ENCODE results near the gene CNBD2. TPM values are rescaled to one million over a fixed set of nuclear protein-coding genes. Genes with fewer than 3 reads are reported as not detected.

CNBD2 gene
- 1 to 10 TPM; 3.7 to 6.2 (median 4.4) TPM for total RNA-seq
- long read RNA-seq, donor 1, partial matches to known transcripts, result 0 of 2 reads
- long read RNA-seq, donor 1, other reads (novel, unspliced or antisense), result 0 of 2 reads
- long read RNA-seq, donor 2, partial matches to known transcripts, result 0 of 3 reads
- long read RNA-seq, donor 2, other reads (novel, unspliced or antisense), result 0 of 3 reads

GRCh38 chr20:35967979-35968640 is at the start of gene CNBD2:
TSS of gene CNBD2 (plus strand) at chr20:35968590. CDS start at chr20:35968763, 173 bp downstream.
- H3K36me3 ChIP-seq (ENCODE audit: low read depth), result no peaks in the 10 kb centered on the region
- intact Hi-C loops (cut with DNase I, micrococcal nuclease), result no loop called here
- H3K4me1 ChIP-seq (ENCODE audit: low read depth), result no peaks in the 10 kb centered on the region
- TF ChIP-seq CTCF (IDR thresholded peaks at IDR 0.05), result no peak
- H3K4me3 ChIP-seq, result no peak within 1 kb of the TSS
- DNase-seq, result no peak
- no peak for ATAC-seq
- H3K9me3 ChIP-seq, result no peaks in the 10 kb centered on the region

GRCh38 chr20:35920523-35920922 is 47.9 kb upstream of the CNBD2 start:
- DNase-seq, result no peak
- TF ChIP-seq CTCF (IDR thresholded peaks at IDR 0.05), result no peak
- intact Hi-C loops (cut with DNase I, micrococcal nuclease), result no loop called here
- Histone ChIP-seq H3K4me1 (ENCODE audit: low read depth) (no peaks in the 10 kb centered on the region), H3K4me3 (no peak overlapping the region), H3K9me3 (no peaks in the 10 kb centered on the region), H3K36me3 (ENCODE audit: low read depth) (no peaks in the 10 kb centered on the region)
- ATAC-seq, result no peak

DNA sequence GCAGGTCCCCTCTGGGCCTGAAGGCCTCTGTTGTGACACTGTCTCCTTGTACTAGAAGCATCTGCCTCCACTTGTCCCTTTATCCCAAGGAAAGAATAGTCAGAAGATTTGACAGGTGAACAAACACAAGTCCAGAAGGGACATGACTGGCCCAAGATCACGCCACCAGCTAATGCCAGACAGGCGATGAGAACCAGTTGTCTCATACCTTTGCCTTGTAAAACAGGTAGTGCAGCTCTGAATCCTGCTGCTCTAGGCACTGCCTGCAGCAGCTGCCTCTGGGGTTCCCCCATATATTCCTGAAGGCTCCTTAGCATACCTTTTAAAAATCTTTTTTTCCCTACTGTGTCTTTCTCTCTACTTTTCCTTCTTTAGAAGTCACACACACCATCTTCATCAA is 39.1 kb upstream of the CNBD2 start:
- Histone ChIP-seq H3K4me1 (ENCODE audit: low read depth) (no peaks in the 10 kb centered on the region), H3K9me3 (no peaks in the 10 kb centered on the region), H3K36me3 (ENCODE audit: low read depth) (no peaks in the 10 kb centered on the region), H3K4me3 (no peak overlapping the region)
- intact Hi-C loops (cut with DNase I, micrococcal nuclease), result no loop called here
- ATAC-seq, result no peak
- no peak for DNase-seq
- no peak for TF ChIP-seq CTCF (IDR thresholded peaks at IDR 0.05)

DNA sequence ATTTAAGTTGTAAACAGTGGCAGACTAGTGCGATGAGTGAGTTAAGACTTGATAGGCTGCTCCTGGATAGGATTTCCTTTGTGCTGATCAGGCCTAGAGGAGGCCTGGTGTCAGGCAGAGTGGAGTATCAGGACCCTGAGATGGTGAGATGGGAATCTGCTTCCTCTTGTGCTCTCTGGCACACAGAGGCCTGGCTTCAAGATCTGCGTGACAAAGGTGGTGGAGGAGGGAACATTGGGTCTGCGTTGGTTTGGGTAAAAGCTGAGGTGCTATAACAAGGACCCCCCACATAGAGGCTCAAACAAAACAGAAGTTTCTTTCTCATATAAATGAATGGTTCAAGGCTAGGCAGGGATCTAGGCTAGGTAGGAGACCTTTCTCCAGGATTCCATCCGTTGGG is 34.3 kb upstream of the CNBD2 start:
- H3K9me3 ChIP-seq, result no peaks in the 10 kb centered on the region
- H3K4me1 ChIP-seq (ENCODE audit: low read depth), result no peaks in the 10 kb centered on the region
- ATAC-seq, result no peak
- no peak overlapping the region for H3K4me3 ChIP-seq
- no peak for TF ChIP-seq CTCF (IDR thresholded peaks at IDR 0.05)
- intact Hi-C loops (cut with DNase I, micrococcal nuclease), result no loop called here
- no peak for DNase-seq
- peaks cover 5% of the 10 kb centered on the region for H3K36me3 ChIP-seq (ENCODE audit: low read depth)

DNA sequence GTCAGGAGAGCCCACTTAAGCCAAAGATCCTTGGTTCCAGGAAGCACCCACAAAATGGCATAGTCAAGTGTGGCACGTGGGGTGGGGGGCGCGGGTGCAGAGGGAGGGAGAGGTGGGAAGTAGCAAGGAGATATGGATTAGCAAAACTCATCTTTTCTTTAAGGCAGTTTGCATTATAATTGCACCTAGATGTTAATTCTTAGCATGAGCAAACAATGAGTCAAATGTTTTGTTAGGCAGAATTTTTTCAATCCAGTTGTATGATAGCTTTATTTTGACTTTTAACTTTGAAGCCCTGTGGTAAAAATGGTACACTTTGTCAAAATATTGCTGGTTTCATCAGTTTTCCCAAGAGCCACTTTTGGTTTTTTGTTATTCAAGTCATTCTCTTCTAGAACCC is 29.1 kb upstream of the CNBD2 start:
- intact Hi-C loops (cut with DNase I, micrococcal nuclease), result no loop called here
- no peak for DNase-seq
- no peak overlapping the region for H3K4me3 ChIP-seq
- TF ChIP-seq CTCF (IDR thresholded peaks at IDR 0.05), result no peak
- ATAC-seq, result no peak
- no peaks in the 10 kb centered on the region for H3K4me1 ChIP-seq (ENCODE audit: low read depth)
- peaks cover 5% of the 10 kb centered on the region for H3K36me3 ChIP-seq (ENCODE audit: low read depth)
- H3K9me3 ChIP-seq, result no peaks in the 10 kb centered on the region

Measured in mucosa of descending colon (tissue), 3 donors.